Smooth muscle cell of the brain vasculature (primary cell): ENCODE results near the gene FBXO4.
"Not testable (repeated sequence)": the region's sequence is repeated elsewhere in the genome, so short reads cannot be mapped to it uniquely, and the experiment has no call there.

Experiments
- DNase-seq: peaks from one replicate; pipeline ENCODE4 v3.0.0-alpha.2; 2012; ENCODE audit warnings: low read depth, low spot score

FBXO4 gene

DNA sequence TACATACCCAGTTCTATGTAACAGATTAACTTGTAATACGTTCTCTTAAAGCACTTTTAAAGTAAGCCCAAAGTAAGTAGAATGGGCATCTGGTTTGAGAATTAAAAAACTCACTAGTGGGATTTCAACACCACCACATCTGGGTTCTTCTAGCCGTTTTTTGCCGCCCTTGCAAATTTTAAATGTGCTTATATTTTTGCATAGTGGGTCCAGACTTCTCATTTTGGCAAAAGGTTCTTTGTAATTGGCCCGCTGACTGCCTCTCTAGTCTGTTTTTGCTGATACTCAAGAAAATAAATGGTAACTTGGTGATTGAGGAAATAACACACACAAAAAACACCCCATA, 582 bp upstream of the FBXO4 start:
- DNase-seq = no peak

DNA sequence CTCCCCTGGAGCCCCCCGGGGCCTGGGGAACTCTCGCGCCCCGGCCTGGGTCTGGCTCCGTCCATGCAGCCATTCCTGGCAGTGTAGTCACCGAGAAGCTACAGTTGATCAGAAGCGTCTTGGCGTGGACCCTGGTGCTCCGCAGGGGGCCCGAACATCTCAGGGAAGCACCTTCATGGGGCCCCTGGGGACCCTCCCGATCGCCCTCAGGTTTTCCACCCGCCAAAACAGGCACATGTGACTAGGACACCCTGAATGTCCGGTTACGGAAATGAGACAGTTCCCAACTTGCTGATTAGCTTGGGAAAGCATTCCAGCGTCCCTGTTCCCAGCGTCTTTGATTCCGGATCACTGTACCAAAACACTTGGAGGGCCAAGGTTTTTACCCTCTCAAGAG, 472 bp downstream of the FBXO4 start:
- no peak for DNase-seq

DNA sequence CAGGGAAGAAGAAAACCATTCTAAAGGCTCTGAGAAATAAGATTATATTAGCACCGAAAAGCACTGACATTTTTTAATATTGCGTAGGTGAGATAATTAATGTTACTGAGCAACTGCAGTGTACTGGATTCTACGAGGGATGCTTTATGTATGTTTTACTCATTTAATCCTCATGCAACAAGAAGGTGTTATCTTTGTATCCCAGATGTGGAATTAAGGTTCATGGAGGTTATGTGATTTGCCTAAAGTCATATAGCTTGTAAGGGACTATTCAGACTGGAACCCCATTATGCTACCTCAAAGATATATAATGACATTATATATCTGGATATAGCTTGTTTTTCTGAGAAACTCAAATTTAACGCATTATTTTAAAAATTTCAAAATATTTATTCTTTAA, 2.5 kb downstream of the FBXO4 start:
- DNase-seq = no peak

DNA sequence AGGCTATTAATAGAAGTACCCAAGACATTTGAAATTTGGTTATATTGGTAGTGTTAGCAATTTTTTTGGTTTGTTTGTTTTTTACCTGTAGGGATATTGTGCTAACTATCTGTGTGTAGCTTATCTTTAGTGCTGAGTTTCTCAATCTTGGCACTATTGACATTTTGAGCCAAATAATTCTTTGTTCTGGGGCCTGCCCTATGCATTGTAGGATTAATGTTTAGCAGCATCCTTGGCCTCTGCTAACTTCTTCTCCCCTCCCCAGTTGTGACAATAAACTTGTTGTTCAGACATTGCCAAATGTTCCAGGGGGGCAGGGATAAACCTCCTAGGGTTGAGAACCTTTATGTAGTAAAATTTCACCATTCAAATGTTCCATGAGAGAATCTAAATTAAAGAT, 4.0 kb downstream of the FBXO4 start:
- no peak for DNase-seq

DNA sequence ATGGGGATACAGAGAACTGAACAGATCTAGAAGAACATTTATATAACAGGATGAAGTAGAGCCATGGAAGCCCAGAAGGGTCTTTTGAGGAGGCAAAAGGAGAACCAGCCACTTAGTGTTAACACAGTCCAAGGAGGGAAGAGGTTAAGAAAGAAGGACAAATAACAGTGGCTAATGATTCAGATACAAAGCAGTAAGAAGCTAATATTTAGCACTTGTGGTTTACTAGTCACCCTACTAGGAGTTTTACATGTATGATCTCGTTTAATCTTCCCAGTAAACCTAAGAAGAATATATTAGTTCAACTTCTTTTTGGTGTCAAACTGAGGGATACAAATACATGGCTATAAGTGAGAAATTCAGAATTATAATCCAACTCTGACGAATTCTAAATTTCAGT, 7.7 kb downstream of the FBXO4 start:
- no peak for DNase-seq

DNA sequence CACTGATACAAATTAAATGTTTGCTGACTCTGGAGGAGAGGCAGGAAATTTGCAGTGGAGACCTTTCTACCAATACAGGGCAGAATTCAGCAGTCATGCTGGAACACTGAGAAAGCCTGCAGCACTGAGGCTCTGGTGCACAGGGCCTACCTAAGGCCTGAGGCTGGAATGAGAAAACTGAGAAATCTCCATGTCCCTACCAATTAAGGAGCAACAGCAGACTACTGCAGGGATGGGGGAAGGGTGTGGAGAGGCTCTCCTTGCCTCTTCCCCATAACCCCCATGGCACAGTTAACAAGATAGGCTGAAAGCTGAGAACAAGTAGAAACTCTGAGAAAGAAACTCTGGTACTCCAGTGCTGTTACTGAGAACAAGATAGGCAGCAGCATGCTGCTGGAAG, 10.5 kb downstream of the FBXO4 start:
- DNase-seq = no peak

DNA sequence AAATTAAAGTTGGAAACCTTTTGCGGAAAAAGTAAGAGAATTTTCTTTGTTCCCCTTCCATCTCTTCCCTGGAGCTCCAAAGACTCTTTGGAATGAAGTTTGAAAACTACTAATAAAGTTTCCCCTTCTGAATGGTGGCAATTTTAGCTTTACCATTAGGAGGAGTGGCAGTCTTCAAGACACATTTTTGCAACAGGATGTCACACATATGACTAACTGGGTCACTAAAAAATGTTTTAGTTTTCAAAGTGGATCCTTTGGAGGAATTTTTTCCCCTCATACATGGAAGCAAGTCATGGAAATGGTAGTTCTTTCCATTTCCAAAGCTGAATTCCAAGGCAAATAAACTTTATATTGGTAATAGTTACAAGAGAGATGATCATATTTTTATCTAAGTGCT, 15.6 kb downstream of the FBXO4 start:
- no peak for DNase-seq

DNA sequence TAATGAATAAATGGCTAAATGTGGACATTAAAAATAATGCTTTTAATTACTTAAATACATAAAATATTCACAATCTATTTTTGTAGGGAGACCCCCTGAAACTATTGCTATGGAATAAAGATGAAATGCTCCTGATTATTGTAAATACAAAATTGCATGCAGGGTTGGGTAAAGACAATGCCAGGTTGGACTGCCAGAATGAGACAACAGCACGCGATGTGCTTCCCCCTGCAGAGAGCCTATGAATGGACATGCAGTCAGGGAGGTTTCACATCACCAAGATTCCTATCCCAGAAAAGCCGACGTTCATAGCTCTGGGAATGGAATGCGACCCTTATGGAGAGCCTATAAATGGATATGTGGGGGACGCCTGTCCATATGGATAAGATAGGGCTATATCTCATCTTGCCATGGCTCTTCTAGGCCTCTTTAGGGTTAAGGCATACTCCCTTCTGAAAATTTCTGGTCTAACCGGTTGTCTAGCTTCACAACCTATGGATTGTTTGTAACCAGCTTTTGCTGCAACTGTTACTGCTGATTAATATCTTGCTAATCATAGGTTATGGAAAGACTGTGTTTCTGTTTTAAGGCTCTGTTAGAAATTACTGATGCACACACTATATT, 20.4 kb downstream of the FBXO4 start:
- DNase-seq = not testable (repeated sequence)

DNA sequence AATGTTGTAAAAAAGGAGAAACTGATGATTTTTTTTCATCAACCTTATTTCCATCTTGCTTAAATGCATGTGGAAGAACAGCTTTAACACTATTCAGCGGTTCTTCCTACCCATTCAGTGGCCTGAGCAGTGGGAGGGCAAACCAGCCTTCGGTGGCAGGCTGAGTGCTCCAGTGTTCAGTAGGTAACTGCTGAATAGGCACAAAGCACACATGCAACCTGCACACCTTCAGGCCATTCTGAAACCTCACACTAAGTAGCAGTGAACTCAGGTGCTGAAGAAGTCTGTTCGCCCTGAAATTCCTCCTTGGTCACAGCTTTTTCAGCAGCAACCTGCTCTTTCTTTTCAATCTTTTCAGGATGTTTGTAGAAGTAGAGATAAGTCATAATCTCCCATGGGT, 26.1 kb downstream of the FBXO4 start:
- DNase-seq = no peak

DNA sequence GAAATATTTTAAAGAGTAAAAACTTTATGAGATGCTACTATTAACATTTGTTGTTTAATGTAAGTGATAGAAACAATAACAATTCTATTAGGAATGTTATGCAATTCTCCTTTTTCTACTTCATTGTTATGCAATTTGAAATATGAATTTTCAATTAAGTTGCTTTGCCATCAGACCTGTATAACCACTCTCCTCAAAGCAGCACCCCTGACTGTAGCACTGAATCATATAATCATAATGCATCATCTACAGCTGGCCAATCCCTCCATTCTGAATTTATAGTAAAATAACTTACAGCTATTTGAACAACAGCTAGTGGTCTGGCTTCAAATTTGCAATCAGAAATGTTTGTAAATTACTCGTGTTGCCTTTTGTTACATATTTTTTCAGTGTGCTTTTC, 29.2 kb downstream of the FBXO4 start:
- DNase-seq = no peak

DNA sequence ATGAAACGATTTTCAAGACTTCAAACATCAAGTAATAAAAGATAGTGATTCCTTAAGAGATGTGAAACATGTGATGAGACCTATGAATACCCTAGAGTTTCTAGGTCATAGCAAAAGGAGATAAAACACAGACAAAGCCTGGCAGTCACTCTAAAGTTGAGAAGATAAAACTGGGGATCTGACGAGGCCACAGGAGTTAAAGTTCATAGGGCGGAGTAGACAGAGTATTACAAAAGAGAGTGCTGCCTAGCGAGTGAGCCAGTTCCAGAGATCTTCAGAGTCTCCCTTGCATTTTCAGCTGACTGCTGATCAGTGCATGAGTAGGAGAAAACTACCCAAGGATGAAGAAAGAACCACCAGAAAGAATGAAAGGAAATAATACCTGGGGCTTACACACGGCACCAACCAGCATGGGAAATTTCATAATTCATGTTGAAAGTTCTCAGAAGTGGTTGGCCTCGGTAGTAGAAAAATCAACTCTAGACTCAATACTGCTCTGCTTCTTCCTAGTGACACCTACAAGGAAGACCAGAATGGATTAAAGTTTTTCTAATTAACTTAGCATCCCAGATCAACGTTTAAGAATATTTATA, 30.4 kb downstream of the FBXO4 start:
- no peak for DNase-seq

DNA sequence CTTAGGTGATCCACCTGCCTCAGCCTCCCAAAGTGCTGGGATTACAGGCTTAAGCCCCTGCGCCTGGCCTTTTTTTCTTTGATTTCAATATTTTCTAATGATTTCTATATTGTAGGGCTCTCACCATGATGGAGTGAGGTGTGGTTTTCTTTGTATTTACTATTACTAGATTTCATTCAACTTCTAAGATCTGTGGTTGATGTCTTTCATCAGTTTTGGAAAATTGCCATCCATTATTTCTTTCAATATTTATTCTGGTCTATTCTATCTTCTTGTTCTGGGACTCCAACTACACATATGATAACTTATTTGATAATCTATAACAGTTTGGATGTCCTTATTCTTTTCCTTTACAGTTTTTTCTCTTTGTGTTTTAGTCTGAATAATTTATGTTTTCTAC, 31.9 kb downstream of the FBXO4 start:
- no peak for DNase-seq

DNA sequence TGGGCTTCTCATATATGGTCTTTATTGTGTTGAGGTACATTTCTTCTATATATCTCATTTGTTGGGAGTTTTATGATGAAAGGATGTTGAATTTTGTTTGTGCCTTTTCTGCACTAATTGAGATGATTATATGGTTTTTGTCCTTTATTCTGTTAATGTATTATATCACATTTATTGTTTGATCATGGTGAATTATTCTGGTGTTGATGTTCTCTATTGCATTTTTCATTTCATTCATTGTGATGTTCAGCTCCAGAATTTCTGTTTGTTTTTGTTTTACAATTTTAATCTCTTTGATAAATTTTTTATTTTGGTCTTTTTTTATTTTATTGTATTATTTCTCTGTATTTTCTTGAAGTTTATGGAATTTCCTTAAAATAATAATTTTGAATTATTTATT, 35.4 kb downstream of the FBXO4 start:
- no peak for DNase-seq

DNA sequence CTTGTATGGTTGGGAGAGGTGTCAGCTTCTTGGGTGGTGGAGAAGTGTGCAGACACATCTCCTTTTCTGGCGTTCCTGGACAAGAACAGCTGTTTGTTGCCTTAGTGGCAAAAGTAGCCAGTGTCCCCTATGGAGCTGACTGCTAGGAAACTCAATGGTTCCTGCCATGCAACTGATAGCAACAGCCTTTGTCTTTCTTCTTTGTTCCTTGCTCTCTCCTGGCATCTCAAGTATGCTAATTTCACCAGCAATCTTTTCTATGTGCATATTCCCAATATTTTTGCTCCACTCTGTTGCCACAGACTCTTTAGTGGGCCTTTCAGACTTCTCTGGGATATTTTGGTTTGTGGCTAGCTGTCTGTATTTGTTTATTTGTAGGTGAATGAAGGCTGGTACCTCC, 36.7 kb downstream of the FBXO4 start:
- DNase-seq = no peak

DNA sequence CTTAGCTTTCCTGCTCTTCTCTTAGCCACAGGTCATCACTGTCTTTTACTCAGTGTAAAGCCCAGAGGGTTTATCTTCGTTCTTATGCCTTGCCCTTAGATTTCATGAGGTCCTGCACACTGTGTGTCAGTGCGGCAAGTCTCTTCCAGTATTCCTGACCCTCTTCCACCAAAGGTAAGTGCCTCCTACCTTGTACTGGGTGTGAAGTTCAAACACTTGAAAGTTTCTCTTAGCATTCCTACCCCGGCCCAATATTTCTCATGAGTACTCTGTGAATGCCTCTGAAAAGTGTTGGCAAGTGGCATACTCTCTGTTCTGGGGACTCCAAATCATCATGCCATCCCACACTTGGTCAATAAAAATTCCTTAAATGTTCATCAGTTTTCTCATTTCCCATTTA, 37.4 kb downstream of the FBXO4 start:
- no peak for DNase-seq

DNA sequence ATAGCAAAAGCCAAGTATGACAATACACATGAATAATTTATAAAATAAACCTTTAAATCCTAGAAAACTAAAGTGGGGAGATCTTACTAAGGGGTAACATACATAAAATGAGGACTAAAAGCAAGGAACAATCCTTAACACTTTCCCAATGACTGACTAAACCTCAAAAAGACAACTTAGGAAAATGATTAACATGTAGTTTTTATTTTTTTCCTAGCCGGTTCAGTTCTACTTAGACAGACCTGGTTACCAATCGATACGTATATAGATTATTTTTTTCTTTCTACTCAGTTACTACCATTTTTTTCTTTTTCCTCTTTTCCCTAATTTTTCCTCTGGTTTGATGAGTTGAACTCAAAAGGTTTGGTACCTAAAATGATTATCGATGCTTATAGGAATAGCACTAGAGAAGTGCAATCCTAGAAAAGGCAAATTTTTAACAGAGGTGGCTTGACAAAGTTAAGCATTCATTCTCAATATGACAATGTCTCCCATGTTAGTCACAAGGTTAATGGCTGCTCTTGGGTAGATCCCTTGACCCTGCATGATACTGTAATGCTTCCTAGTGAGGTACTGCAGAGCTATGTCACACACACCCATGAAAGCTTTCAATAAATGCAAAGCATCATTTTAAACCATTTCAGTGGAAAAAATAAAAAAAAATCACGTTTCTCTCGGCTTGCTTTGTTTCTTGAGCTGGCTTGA, 41.5 kb downstream of the FBXO4 start:
- DNase-seq = no peak

DNA sequence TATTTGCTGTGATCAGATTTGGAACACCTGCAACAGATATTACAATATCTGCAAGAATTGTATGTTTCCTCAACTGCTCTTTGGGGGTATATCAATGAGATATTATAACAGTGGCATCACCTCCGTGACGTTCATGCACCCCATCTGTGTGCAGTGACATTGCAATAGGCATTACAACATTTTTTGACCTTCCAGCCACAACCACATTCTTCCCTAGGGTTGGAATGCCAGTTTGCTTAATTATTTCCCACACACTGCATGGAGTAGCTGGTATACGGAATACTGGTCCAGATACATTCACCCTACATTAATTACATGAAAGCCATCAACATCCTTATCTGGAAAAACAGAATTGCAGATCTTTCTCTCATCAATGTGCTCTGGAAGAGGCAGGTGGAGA, 42.3 kb downstream of the FBXO4 start:
- no peak for DNase-seq

DNA sequence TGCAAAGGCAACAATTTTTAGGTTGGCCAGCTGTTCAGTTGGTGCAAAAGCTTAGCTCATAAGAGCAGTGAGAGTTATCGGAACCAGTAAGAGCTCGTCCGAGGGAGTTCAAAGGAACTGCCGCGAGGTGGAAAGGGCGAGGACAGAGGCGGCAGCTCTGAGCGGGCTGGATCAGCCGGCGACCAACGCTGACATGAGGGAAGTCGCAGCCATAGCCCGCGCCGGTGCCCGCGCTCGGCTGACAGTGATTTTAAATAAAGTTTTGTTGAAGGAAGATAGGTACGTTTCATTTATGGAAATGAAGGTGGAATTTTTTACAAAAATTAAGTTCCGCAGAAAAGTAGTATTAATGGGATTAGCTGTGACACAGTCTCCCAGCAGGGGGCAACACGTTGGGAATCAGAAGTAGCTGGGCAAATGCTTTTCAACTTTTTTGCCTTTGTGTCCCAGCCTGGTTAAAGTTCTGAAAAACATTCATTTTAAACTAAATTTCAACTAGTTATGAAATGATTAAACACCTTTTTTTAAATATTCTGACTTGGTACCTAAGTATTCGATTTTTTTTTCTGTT, 43.2 kb downstream of the FBXO4 start:
- no peak for DNase-seq

DNA sequence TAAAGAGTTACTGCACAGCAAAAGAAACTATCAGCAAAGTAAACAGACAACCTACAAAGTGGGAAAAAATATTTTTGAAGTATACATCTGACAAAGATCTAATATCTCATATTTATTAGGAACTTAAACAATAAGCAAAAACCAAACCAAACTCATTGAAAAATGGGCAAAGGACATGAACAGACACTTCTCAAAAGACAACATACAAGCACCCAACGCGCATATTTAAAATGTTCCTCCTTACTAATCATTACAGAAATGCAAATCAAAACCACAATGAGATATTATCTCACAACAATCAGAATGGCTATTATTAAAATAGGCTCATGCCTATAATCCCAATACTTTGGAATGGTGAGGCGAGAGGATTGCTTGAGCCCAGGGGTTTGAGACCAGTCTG, 48.0 kb downstream of the FBXO4 start:
- DNase-seq = no peak

DNA sequence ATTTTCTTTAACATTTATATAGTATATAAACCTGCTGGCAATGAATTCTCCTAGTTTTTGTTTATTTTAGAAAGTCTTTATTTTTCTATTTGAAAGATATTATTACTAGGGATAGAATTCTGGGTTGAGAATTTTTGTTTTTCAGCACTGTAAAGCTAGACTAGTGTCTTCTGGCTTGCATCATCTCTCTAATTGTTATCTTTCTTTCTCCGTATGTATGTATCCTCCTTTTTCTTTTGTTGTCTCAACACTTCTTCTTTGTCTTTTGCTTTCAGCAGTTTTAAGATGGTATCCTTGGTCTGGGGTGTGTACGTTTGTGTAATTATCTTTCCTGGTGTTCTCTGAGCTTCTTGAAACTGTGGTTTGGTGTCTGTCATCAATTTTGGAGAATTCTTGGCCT, 48.8 kb downstream of the FBXO4 start:
- no peak for DNase-seq

DNA sequence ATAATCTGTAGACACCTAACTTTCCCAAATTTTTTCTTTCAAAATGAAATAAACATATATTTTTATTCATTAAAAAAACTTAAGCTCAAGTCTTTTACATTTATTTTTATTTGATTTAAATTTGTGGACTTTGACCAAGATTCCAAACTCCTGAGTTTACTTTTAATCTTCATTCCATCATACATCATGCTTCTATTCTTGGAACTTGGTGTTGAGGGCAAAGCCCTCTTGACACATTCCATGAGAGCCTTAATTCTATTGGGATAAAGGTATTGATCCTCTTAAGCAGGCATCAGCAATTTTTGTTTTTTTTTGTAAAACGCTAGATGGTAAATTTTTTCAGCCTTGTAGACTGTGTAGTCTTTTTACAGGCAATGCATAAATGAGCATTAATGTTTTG, 53.6 kb downstream of the FBXO4 start:
- no peak for DNase-seq

DNA sequence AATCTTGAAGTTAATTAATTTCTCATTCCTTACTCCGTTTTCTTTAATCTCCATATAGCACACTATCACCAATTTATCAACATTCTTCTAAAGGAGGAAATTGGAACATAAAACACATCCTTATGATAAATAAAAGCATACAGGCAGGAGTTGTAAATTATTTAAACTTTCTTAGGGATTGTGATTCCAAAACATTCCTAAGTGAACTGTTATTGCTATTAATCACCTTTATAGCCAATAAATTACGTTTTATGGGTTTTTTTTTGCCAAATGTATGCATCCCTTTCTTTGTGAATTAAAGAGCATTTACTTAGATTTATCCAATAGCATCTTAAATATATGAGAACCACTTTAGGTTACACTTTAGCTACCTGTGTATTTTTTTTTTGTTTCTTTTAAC, 55.3 kb downstream of the FBXO4 start:
- DNase-seq = no peak

DNA sequence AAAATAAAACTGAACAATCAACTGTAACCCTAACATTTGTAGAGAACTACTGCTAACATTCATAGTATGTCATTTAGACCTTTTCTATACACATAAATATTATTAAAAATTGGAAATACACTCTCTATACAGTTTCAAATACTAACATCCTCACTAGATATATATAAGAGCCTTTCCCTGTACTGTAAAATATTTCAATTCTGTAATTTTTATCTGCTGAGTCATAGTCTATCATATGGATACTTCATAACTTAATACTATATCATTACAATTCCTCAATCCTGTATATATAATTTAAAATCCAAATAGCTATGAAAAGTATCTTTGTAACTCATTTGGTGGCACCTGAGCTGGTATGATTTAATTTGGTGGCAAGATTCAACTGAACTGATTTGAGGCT, 55.8 kb downstream of the FBXO4 start:
- DNase-seq = no peak
